ENCODE measurements around the gene ARHGAP5.

DNA sequence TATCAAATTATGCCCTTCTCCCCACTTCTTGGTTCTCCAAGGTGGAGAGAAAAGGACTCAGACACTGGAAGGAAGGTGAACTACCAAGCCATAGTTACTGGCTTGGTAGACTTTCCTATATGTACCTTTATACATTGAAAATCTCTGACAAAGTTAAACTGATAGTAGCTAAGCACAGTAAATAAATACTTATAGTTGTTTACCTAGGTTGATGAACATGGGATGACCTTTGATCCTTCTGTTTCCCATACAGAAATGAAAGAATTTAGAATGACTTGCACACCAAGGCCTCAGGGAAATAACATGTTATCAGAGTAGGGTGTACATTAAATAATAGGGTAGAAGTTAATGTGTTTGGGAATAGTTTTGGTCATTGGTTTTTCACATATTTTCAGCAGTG lies 6.7 kb downstream of the ARHGAP5 start:
- TF ChIP-seq CTCF (IDR thresholded peaks at IDR 0.05; ENCODE audit: insufficient read depth, low read length) = no peak
- no peak for TF ChIP-seq POLR2AphosphoS5 (IDR thresholded peaks at IDR 0.05; ENCODE audit: low read depth)
- no peak for TF ChIP-seq GABPA (IDR thresholded peaks at IDR 0.05; ENCODE audit: low read depth)
- TF ChIP-seq, protein P1, sequence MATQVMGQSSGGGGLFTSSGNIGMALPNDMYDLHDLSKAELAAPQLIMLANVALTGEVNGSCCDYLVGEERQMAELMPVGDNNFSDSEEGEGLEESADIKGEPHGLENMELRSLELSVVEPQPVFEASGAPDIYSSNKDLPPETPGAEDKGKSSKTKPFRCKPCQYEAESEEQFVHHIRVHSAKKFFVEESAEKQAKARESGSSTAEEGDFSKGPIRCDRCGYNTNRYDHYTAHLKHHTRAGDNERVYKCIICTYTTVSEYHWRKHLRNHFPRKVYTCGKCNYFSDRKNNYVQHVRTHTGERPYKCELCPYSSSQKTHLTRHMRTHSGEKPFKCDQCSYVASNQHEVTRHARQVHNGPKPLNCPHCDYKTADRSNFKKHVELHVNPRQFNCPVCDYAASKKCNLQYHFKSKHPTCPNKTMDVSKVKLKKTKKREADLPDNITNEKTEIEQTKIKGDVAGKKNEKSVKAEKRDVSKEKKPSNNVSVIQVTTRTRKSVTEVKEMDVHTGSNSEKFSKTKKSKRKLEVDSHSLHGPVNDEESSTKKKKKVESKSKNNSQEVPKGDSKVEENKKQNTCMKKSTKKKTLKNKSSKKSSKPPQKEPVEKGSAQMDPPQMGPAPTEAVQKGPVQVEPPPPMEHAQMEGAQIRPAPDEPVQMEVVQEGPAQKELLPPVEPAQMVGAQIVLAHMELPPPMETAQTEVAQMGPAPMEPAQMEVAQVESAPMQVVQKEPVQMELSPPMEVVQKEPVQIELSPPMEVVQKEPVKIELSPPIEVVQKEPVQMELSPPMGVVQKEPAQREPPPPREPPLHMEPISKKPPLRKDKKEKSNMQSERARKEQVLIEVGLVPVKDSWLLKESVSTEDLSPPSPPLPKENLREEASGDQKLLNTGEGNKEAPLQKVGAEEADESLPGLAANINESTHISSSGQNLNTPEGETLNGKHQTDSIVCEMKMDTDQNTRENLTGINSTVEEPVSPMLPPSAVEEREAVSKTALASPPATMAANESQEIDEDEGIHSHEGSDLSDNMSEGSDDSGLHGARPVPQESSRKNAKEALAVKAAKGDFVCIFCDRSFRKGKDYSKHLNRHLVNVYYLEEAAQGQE (IDR thresholded peaks at IDR 0.05; ENCODE audit: insufficient replicate concordance, low read depth) = no peak
- no peak for TF ChIP-seq SPI1 (IDR thresholded peaks at IDR 0.05; ENCODE audit: borderline replicate concordance, low read depth)
